Endothelial cell of umbilical vein (primary cell): Measurements from ENCODE around the gene IP6K2. TPM values are rescaled to one million over a fixed set of nuclear protein-coding genes. Genes with fewer than 3 reads are reported as not detected.
"Not testable (repeated sequence)": the region's sequence is repeated elsewhere in the genome, so short reads cannot be mapped to it uniquely, and the experiment has no call there.

ENCODE experiments used
- BruUV-seq: library from RNA; stranded (reverse); fragments of 400-500 nt; replicated peaks from 2 replicates; lab custom pipeline; 2021; lab: Mats Ljungman, UMichigan
- CTCF ChIA-PET: fragments of 300-600, 350-600 bp; sonication (Branson Sonifier 250); formaldehyde crosslinking; loops from one replicate; lab custom pipeline; 2021; ENCODE audit warnings: antibody characterized with exemption, inconsistent platforms; lab: Charles Lee
- POLR2A ChIA-PET: fragments of 300-600, 350-600 bp; sonication (Branson Sonifier 250); formaldehyde crosslinking; loops from one replicate; lab custom pipeline; 2021; ENCODE audit warnings: antibody characterized with exemption, inconsistent platforms; lab: Charles Lee
- DNase-seq: peaks from one replicate; pipeline ENCODE4 v3.0.0-alpha.2; 2011; ENCODE audit warnings: low read depth, low spot score
- FAIRE-seq: peaks from 2 replicates; lab custom pipeline; 2011; peaks lifted over from hg19 to GRCh38; lab: Jason Lieb, UNC
- H2AFZ ChIP-seq: 2 replicates; pipeline ENCODE4 v1.6.0; 2012; ENCODE audit warnings: low read depth, low read length, control low read depth, inconsistent platforms
- H3K27ac ChIP-seq: 2 replicates; pipeline ENCODE4 v1.5.1; 2011; ENCODE audit warnings: low read depth, mild to moderate bottlenecking, control low read depth, low read length, moderate library complexity; ENCODE audit not compliant: insufficient read depth
- H3K27me3 ChIP-seq, 2 experiments: 2 replicates each; pipeline versions ENCODE4 v1.6.0 to v1.6.1; 2011; ENCODE audit warnings: low read length in 2 of 2, mixed read lengths in 1 of 2; ENCODE audit not compliant: control insufficient read depth in 2 of 2, insufficient read depth in 2 of 2
- H3K36me3 ChIP-seq, 2 experiments: 2 replicates in 1 of 2; 3 replicates in 1 of 2; pipeline ENCODE4 v1.5.1; 2011; ENCODE audit warnings: low read length in 2 of 2, mild to moderate bottlenecking in 1 of 2, moderate library complexity in 1 of 2; ENCODE audit not compliant: control insufficient read depth in 2 of 2, insufficient read depth in 2 of 2; ENCODE audit errors: extremely low read depth in 1 of 2
- H3K4me1 ChIP-seq: 3 replicates; pipeline ENCODE4 v1.5.1; 2011; ENCODE audit warnings: mild to moderate bottlenecking, low read length; ENCODE audit not compliant: control insufficient read depth, insufficient read depth; ENCODE audit errors: extremely low read depth
- H3K4me2 ChIP-seq: 2 replicates; pipeline ENCODE4 v1.6.1; 2011; ENCODE audit warnings: low read length, control low read depth, mixed read lengths; ENCODE audit not compliant: insufficient read depth
- H3K4me3 ChIP-seq, 3 experiments: fragments of 200-600 bp in 1 of 3; sonication (generic), shearing (Covaris generic) in 1 of 3; replicated peaks in 1 of 3; 2 replicates each; pipeline ENCODE4 v1.5.1; 2011 to 2016; ENCODE audit warnings: control low read depth in 3 of 3, low read length in 3 of 3, mild to moderate bottlenecking in 2 of 3, inconsistent platforms in 1 of 3, low read depth in 1 of 3, moderate library complexity in 1 of 3; ENCODE audit not compliant: insufficient read depth in 1 of 3
- H3K79me2 ChIP-seq: 2 replicates; pipeline ENCODE4 v1.6.0; 2012; ENCODE audit warnings: low read length, inconsistent platforms; ENCODE audit not compliant: control insufficient read depth, insufficient read depth
- H3K9ac ChIP-seq: replicated peaks from 2 replicates; pipeline ENCODE3; 2011; ENCODE audit warnings: low read length, control low read depth; ENCODE audit not compliant: insufficient read depth; ENCODE audit errors: extremely low read depth
- H3K9me1 ChIP-seq: replicated peaks from 3 replicates; pipeline ENCODE4 v1.6.0; 2011; ENCODE audit warnings: mild to moderate bottlenecking, low read length; ENCODE audit not compliant: control insufficient read depth, insufficient read depth; ENCODE audit errors: extremely low read depth
- H3K9me3 ChIP-seq: replicated peaks from 2 replicates; pipeline ENCODE4 v1.5.1; 2012; ENCODE audit warnings: low read length, inconsistent platforms; ENCODE audit not compliant: control insufficient read depth, insufficient read depth
- H4K20me1 ChIP-seq: replicated peaks from 2 replicates; pipeline ENCODE3; 2011; ENCODE audit warnings: mild to moderate bottlenecking, low read length; ENCODE audit not compliant: control insufficient read depth, insufficient read depth; ENCODE audit errors: extremely low read depth
- EZH2 ChIP-seq: IDR thresholded peaks from 2 replicates; pipeline ENCODE4 v1.6.1; 2012; ENCODE audit warnings: borderline replicate concordance, low read depth, mild to moderate bottlenecking, moderate library complexity, low read length, inconsistent platforms; ENCODE audit not compliant: severe bottlenecking
- FOS ChIP-seq: IDR thresholded peaks from 2 replicates; pipeline ENCODE4 v1.6.1; 2011; ENCODE audit warnings: mild to moderate bottlenecking, low read length, moderate library complexity, borderline replicate concordance; ENCODE audit not compliant: insufficient read depth
- GATA2 ChIP-seq: IDR thresholded peaks from 2 replicates; pipeline ENCODE4 v1.7.0; 2011; ENCODE audit warnings: low read depth, mild to moderate bottlenecking, moderate library complexity, mixed read lengths, low read length; ENCODE audit not compliant: insufficient read length, insufficient read depth
- JUN ChIP-seq: IDR thresholded peaks from 2 replicates; pipeline ENCODE4 v1.6.1; 2011; ENCODE audit warnings: borderline replicate concordance, low read depth; ENCODE audit not compliant: insufficient read length, insufficient read depth
- MYC ChIP-seq: IDR thresholded peaks from one replicate; pipeline ENCODE4 v1.6.1; 2011; ENCODE audit warnings: mild to moderate bottlenecking, low read depth, low read length
- POLR2A ChIP-seq: IDR thresholded peaks from 2 replicates; pipeline ENCODE4 v1.6.1; 2012; ENCODE audit warnings: low read depth, mild to moderate bottlenecking, control low read depth, low read length
- POLR2AphosphoS5 ChIP-seq: IDR thresholded peaks from 2 replicates; pipeline ENCODE4 v1.6.1; 2012; ENCODE audit warnings: low read depth, mild to moderate bottlenecking, control low read depth, low read length, moderate library complexity; ENCODE audit not compliant: insufficient read depth
- dilution Hi-C: fragments of 300-500 bp; cut with MboI; formaldehyde crosslinking; loops from one replicate; pipeline ENCODE4 v1.15.0; 2019; ENCODE audit warnings: low sequenced_read_pairs; ENCODE audit not compliant: extremely low pct_ligation_motif_present
- intact Hi-C: fragments of 100-400 bp; cut with micrococcal nuclease; formaldehyde crosslinking; loops from one replicate; pipeline ENCODE4 v1.10.0; 2022
- polyA plus RNA-seq, 4 experiments: library from polyadenylated mRNA; depleted of rRNA in 3 of 4; stranded (reverse) in 3 of 4; unstranded in 1 of 4; fragments of >200 nt; gene quantifications; 2 replicates each; pipeline versions ENCODE4 v1.2.1 to v1.2.3, GENCODE V29; 2011 to 2012; ENCODE audit warnings: missing spikeins in 1 of 4
- total RNA-seq: library from RNA; stranded (reverse); gene quantifications from 2 replicates; pipeline ENCODE4 v1.2.3, GENCODE V29; 2021
- TF ChIP-seq, protein P1 (sequence below), 2 donors: IDR thresholded peaks; 1 replicate in 1 of 2; 2 replicates in 1 of 2; pipeline ENCODE4 v1.5.1; 2011; ENCODE audit warnings: low read length in 2 of 2, mild to moderate bottlenecking in 2 of 2, moderate library complexity in 2 of 2, control low read depth in 1 of 2, inconsistent platforms in 1 of 2, low read depth in 1 of 2; ENCODE audit not compliant: insufficient read depth in 1 of 2; ENCODE audit errors: extremely low read depth in 1 of 2
- TF ChIP-seq, protein P2 (sequence below): IDR thresholded peaks from 2 replicates; pipeline ENCODE4 v1.6.1; 2011; ENCODE audit not compliant: insufficient read depth, insufficient read length

IP6K2 gene
- total and polyA plus RNA-seq, 2 donors (not counting 3 experiments of a cell fraction or from before 2014, with no cell fraction given) = 81.8 to 143 TPM

DNA sequence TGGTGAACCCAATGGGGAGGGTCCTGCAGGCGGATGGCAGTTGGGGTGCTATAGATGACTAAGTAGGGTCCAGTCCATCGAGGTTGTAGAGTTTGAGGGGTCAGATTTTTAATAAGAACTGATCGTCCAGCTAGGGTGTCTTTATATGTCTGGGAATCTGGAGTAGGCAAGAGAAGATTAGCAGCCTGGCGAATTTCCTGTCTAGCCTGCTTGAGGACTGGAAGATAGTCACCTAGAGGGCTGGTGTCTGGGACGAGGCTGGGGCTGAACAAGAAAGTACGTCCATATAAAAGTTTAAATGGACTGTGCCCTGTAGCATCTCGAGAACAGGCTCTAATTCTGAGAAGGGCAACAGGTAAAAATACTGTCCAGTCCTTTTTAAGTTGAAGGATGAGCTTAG lies 6.7 kb upstream of the IP6K2 start:
- Histone ChIP-seq H3K9me3 (no peaks in the 10 kb centered on the region), H3K4me3 (no peak overlapping the region), H3K27ac (no peak overlapping the region), H3K27me3 (peaks cover 10 to 11% of the 10 kb centered on the region in 2 experiments), H2AFZ (no peak overlapping the region), H3K36me3 (no peaks in the 10 kb centered on the region), H3K9me1 (no peaks in the 10 kb centered on the region), H3K4me1 (no peaks in the 10 kb centered on the region), H4K20me1 (no peaks in the 10 kb centered on the region), H3K9ac (no peak overlapping the region), H3K4me2 (no peak overlapping the region), H3K79me2 (no peaks in the 10 kb centered on the region)
- DNase-seq (no peak), FAIRE-seq (no peak)
- TF ChIP-seq, protein P1, sequence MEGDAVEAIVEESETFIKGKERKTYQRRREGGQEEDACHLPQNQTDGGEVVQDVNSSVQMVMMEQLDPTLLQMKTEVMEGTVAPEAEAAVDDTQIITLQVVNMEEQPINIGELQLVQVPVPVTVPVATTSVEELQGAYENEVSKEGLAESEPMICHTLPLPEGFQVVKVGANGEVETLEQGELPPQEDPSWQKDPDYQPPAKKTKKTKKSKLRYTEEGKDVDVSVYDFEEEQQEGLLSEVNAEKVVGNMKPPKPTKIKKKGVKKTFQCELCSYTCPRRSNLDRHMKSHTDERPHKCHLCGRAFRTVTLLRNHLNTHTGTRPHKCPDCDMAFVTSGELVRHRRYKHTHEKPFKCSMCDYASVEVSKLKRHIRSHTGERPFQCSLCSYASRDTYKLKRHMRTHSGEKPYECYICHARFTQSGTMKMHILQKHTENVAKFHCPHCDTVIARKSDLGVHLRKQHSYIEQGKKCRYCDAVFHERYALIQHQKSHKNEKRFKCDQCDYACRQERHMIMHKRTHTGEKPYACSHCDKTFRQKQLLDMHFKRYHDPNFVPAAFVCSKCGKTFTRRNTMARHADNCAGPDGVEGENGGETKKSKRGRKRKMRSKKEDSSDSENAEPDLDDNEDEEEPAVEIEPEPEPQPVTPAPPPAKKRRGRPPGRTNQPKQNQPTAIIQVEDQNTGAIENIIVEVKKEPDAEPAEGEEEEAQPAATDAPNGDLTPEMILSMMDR (IDR thresholded peaks at IDR 0.05; ENCODE audit: extremely low read depth in 1 of 2, insufficient read depth in 1 of 2, low read depth in 1 of 2, low read length in 2 of 2) = no peak
- TF ChIP-seq GATA2 (no peak), FOS (no peak), POLR2A (no peak), JUN (no peak), EZH2 (no peak), POLR2AphosphoS5 (no peak), MYC (no peak)
- TF ChIP-seq, protein P2, sequence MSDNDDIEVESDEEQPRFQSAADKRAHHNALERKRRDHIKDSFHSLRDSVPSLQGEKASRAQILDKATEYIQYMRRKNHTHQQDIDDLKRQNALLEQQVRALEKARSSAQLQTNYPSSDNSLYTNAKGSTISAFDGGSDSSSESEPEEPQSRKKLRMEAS = no peak
- BruUV-seq = no TSS peak
- ChIA-PET POLR2A (no interaction called here), CTCF (no interaction called here)
- dilution Hi-C loops (no loop called here), intact Hi-C loops (no loop called here)

DNA sequence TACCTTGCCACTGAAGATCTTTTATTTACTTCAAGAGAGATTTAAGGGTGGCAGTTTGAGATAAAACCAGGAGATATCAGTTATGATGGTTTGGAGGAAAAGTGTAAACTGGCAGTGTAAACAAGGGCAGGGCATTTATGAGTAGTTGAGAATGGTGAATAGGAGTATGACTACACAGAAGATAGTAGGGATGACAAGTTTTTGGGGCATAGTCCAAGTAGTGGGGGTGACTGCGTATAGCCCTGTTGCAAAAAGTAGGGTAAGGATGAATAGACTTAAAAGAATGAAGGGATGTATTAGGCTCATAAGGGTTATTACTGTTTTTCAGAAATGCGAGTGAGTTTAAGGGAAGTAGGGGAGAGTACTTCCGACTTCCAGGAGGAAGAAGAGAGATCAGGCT lies 6.3 kb upstream of the IP6K2 start:
- H3K79me2 ChIP-seq, H3K27ac ChIP-seq, CTCF ChIA-PET, H2AFZ ChIP-seq, H4K20me1 ChIP-seq, H3K4me3 ChIP-seq, H3K36me3 ChIP-seq, H3K9ac ChIP-seq, H3K9me3 ChIP-seq, H3K4me1 ChIP-seq, DNase-seq, H3K4me2 ChIP-seq, intact Hi-C loops, H3K9me1 ChIP-seq, POLR2A ChIA-PET, FAIRE-seq, dilution Hi-C loops, BruUV-seq: not testable (repeated sequence)
- peaks cover 10 to 13% of the 10 kb centered on the region in 2 experiments for H3K27me3 ChIP-seq
